H1 (cell line): Measurements from ENCODE around the gene L3MBTL3. TPM values are rescaled to one million over a fixed set of nuclear protein-coding genes. Genes with fewer than 3 reads are reported as not detected.

ENCODE experiments used
- ASH2L ChIP-seq: fragments of 200-600, 300-600 bp; sonication (generic); IDR thresholded peaks from one replicate; pipeline ENCODE4 v1.7.1; 2017; ENCODE audit warnings: low read length
- CBX5 ChIP-seq: fragments of 300-800, 300-1000 bp; sonication (generic); IDR thresholded peaks from 2 replicates; pipeline ENCODE4 v1.7.1; 2016; ENCODE audit warnings: antibody characterized with exemption, low read length, low read depth
- POU5F1 ChIP-seq: IDR thresholded peaks from 2 replicates; pipeline ENCODE4 v1.6.1; 2011; ENCODE audit warnings: low read depth, mild to moderate bottlenecking, low read length, moderate library complexity
- RAD21 ChIP-seq, 2 experiments: IDR thresholded peaks in 1 of 2; conservative IDR thresholded peaks in 1 of 2; 2 replicates each; pipeline ENCODE4 v1.6.1; 2011; ENCODE audit warnings: low read depth in 2 of 2, low read length in 2 of 2, improper control_type of control experiment in 1 of 2, inconsistent platforms in 1 of 2, mild to moderate bottlenecking in 1 of 2, moderate library complexity in 1 of 2
- SRF ChIP-seq: IDR thresholded peaks from 2 replicates; pipeline ENCODE4 v1.6.1; 2011; ENCODE audit warnings: mild to moderate bottlenecking, low read depth, low read length, moderate library complexity
- SUZ12 ChIP-seq: fragments of 200-600 bp; sonication (generic); IDR thresholded peaks from 2 replicates; pipeline ENCODE4 v1.6.1; 2012; ENCODE audit warnings: mild to moderate bottlenecking, inconsistent platforms, low read length, moderate library complexity, mixed read lengths
- TBP ChIP-seq: IDR thresholded peaks from 2 replicates; pipeline ENCODE4 v1.6.1; 2011; ENCODE audit warnings: low read depth, low read length, improper control_type of control experiment
- TEAD4 ChIP-seq: IDR thresholded peaks from 2 replicates; pipeline ENCODE4 v1.6.1; 2012; ENCODE audit warnings: low read depth, low read length, inconsistent platforms, mixed read lengths
- YY1 ChIP-seq: IDR thresholded peaks from 2 replicates; pipeline ENCODE4 v1.6.1; 2011; ENCODE audit warnings: low read depth, mild to moderate bottlenecking, low read length
- polyA plus RNA-seq, 7 experiments: library from polyadenylated mRNA; depleted of rRNA in 3 of 7; stranded (reverse) in 5 of 7; unstranded in 2 of 7; fragments of >200 nt in 5 of 7; fragments of 200-250 nt in 2 of 7; gene quantifications; 1 replicate in 5 of 7; 2 replicates in 1 of 7; 4 replicates in 1 of 7; pipeline versions ENCODE4 v1.2.1 to v1.2.3, GENCODE V29; 2011 to 2013; ENCODE audit warnings: missing spikeins in 2 of 7, mixed read lengths in 2 of 7
- total RNA-seq: library from RNA; stranded (reverse); fragmentation: NEBNext Ultra II Directional; extraction: Animal tissue kit (Norgen Biotek cat#: 25700); gene quantifications from 2 replicates; pipeline ENCODE4 v1.2.1, GENCODE V29; 2021
- TF ChIP-seq, protein P1 (sequence below): fragments of 300-600 bp; sonication (generic); IDR thresholded peaks from 2 replicates; pipeline ENCODE4 v1.7.1; 2012; ENCODE audit warnings: low read length, moderate library complexity, mild to moderate bottlenecking, inconsistent platforms; ENCODE audit not compliant: insufficient replicate concordance

Gene L3MBTL3
- total and polyA plus RNA-seq, 2 of the 8 experiments (the other 6 are each of a cell fraction or from before 2014, with no cell fraction given), result 3.9 to 17.2 TPM

- TF ChIP-seq, protein P1, sequence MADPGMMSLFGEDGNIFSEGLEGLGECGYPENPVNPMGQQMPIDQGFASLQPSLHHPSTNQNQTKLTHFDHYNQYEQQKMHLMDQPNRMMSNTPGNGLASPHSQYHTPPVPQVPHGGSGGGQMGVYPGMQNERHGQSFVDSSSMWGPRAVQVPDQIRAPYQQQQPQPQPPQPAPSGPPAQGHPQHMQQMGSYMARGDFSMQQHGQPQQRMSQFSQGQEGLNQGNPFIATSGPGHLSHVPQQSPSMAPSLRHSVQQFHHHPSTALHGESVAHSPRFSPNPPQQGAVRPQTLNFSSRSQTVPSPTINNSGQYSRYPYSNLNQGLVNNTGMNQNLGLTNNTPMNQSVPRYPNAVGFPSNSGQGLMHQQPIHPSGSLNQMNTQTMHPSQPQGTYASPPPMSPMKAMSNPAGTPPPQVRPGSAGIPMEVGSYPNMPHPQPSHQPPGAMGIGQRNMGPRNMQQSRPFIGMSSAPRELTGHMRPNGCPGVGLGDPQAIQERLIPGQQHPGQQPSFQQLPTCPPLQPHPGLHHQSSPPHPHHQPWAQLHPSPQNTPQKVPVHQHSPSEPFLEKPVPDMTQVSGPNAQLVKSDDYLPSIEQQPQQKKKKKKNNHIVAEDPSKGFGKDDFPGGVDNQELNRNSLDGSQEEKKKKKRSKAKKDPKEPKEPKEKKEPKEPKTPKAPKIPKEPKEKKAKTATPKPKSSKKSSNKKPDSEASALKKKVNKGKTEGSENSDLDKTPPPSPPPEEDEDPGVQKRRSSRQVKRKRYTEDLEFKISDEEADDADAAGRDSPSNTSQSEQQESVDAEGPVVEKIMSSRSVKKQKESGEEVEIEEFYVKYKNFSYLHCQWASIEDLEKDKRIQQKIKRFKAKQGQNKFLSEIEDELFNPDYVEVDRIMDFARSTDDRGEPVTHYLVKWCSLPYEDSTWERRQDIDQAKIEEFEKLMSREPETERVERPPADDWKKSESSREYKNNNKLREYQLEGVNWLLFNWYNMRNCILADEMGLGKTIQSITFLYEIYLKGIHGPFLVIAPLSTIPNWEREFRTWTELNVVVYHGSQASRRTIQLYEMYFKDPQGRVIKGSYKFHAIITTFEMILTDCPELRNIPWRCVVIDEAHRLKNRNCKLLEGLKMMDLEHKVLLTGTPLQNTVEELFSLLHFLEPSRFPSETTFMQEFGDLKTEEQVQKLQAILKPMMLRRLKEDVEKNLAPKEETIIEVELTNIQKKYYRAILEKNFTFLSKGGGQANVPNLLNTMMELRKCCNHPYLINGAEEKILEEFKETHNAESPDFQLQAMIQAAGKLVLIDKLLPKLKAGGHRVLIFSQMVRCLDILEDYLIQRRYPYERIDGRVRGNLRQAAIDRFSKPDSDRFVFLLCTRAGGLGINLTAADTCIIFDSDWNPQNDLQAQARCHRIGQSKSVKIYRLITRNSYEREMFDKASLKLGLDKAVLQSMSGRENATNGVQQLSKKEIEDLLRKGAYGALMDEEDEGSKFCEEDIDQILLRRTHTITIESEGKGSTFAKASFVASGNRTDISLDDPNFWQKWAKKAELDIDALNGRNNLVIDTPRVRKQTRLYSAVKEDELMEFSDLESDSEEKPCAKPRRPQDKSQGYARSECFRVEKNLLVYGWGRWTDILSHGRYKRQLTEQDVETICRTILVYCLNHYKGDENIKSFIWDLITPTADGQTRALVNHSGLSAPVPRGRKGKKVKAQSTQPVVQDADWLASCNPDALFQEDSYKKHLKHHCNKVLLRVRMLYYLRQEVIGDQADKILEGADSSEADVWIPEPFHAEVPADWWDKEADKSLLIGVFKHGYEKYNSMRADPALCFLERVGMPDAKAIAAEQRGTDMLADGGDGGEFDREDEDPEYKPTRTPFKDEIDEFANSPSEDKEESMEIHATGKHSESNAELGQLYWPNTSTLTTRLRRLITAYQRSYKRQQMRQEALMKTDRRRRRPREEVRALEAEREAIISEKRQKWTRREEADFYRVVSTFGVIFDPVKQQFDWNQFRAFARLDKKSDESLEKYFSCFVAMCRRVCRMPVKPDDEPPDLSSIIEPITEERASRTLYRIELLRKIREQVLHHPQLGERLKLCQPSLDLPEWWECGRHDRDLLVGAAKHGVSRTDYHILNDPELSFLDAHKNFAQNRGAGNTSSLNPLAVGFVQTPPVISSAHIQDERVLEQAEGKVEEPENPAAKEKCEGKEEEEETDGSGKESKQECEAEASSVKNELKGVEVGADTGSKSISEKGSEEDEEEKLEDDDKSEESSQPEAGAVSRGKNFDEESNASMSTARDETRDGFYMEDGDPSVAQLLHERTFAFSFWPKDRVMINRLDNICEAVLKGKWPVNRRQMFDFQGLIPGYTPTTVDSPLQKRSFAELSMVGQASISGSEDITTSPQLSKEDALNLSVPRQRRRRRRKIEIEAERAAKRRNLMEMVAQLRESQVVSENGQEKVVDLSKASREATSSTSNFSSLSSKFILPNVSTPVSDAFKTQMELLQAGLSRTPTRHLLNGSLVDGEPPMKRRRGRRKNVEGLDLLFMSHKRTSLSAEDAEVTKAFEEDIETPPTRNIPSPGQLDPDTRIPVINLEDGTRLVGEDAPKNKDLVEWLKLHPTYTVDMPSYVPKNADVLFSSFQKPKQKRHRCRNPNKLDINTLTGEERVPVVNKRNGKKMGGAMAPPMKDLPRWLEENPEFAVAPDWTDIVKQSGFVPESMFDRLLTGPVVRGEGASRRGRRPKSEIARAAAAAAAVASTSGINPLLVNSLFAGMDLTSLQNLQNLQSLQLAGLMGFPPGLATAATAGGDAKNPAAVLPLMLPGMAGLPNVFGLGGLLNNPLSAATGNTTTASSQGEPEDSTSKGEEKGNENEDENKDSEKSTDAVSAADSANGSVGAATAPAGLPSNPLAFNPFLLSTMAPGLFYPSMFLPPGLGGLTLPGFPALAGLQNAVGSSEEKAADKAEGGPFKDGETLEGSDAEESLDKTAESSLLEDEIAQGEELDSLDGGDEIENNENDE, result no peak
- no peak for TF ChIP-seq SUZ12
- TF ChIP-seq CBX5, result no peak
- TF ChIP-seq TBP, result no peak
- TF ChIP-seq POU5F1, result no peak
- no peak for TF ChIP-seq ASH2L
- TF ChIP-seq TEAD4, result no peak
- no peak for TF ChIP-seq YY1
- TF ChIP-seq SRF, result no peak
- no peak for TF ChIP-seq RAD21 (IDR thresholded peaks at IDR 0.05 in 1 of 2, conservative IDR thresholded peaks at IDR 0.05 in 1 of 2; ENCODE audit: low read depth in 2 of 2, low read length in 2 of 2)
Observed at GRCh38 chr6:130134582-130134981, 116.2 kb downstream of the L3MBTL3 start (continued).
